DMS 273 treated with DMSO at 0.1 percent for 48 hours (cell line): Measurements from ENCODE around the gene ITGAL.
A peak's percentile ranks its signal among the peaks of the same experiment; 100 is the strongest.
"Not testable (repeated sequence)": the region's sequence is repeated elsewhere in the genome, so short reads cannot be mapped to it uniquely, and the experiment has no call there.

Experiments used
- DNase-seq: peaks from one replicate; lab custom pipeline; 2025; lab: John Stamatoyannopoulos, UW

ITGAL gene

DNA sequence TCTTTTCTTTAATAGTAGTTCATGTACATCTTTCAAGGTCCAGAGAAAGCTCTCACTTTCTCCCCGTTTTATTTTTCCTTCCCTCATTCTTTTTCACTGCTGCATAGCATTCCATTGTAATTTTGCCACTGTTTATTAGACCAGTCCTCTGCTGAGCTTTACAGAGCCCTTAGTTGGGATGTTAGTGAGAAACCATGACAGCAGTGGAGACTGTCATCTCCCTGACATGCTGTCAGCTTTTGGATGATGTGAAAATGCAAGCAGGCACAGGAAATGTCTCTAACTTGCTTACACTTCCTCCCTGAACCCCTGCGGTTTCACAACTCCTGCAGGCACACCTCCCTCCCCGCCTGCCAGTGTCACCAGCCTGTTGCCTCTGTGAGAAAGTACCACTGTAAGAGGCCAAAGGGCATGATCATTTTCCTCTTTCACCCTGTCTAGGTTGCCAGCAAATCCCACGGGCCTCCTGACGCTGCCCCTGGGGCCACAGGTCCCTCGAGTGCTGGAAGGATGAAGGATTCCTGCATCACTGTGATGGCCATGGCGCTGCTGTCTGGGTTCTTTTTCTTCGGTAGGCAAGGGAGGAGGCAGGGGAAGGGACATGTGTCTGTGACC lies at the start of gene ITGAL:
Gene ITGAL, plus strand, starts transcription at position 415 of the 615 bp plus-strand sequence. Its CDS starts 96 bp downstream, at position 511.
- no peak for DNase-seq

GRCh38 chr16:30428055-30428454 lies 44.5 kb upstream of the ITGAL start:
- no peak for DNase-seq

GRCh38 chr16:30429418-30429677 lies 43.2 kb upstream of the ITGAL start:
- DNase-seq: no peak

- peak; percentile 98 for DNase-seq
These were observed 42.7 kb upstream of the ITGAL start, which contains the start of gene DCTPP1 for GRCh38 chr16:30429678-30430427. Gene DCTPP1 (minus strand): TSS chr16:30430030. CDS start chr16:30429980, 50 bp downstream.

DNA sequence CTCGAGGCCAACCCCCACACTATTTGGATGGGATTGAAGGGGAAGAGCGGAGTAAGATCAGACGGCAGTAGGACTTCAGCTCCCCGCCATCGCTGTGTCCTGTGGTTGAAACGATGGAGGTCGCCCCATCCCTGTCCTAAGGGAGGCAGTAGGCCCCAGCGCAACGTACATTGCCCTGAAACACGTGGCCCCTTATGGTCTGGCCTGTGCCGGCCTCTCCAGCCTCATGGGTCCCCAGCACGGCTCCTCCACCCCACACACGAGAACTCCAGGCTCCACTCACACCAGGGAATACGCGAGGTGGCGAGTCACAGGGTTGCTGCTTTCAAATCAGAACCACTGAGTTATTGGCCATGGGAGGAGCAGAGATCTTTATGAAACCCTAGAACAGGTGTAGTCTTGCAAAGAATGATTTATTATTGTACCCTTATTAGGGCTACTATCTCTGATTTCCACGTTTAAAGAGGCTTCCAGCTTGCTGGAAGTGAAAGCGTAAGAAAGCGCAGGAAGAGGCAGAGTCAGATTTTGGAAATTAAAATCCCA lies 42.0 kb upstream of the ITGAL start:
- DNase-seq: no peak

DNA sequence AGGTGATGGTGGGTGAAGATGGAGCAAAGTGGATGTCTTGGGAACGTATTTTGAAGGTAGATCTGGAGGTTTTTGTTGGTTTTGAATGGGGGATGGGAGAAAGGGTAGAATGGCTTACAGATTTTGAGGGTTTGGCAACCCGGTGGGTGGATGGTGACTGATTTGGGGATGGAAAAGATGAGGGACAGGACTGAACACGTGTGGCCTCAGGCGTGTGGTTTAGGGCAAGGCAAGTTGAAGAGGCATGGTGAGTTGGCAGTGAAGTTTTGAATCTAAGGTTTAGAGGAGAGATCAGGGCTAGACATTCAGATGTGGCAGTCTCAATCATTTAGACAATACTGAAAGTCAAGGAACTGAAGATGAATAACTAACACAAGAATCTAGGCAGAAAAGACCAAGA lies 37.7 kb upstream of the ITGAL start:
- no peak for DNase-seq

- no peak for DNase-seq
These were observed 35.0 kb upstream of the ITGAL start for GRCh38 chr16:30437511-30438046.

DNA sequence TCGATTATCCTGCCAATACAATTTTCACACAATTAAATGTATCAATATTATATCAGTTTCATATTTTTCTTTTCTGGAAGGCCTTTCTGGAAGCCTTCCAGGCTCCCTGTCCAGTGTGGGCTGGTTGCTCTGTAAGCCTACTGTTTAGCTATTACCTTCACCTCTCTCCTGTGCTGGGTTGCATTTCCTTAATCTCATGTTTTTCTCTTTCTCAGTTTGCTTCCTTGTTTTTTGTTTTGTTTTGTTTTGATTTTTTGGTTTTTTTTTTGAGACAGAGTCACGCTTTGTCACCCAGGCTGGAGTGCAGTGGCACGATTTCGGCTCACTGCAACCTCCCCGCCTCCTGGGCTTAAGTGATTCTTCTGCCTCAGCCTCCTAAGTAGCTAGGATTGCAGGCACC lies 33.7 kb upstream of the ITGAL start:
- DNase-seq: no peak

- DNase-seq: no peak
These were observed 32.7 kb upstream of the ITGAL start for GRCh38 chr16:30439720-30440348.

DNA sequence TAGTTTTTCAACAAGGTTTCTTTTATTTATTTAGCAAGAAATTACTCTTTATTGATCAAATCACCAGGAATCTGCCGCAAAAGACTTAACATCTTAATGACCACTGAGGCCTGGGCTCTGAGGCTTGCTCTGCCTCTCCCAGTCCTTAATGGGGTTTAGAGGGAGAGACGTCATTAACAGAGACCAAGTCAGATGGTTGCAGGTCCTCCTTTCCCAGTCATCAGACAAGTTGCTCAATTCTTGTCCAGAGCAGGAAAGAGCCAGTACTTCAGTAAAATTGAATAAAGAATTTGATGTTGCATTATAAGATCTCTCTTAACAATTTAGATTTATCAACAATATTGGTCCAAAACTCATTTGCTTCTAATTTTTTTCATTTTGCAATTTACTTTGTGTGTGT lies 28.9 kb upstream of the ITGAL start:
- DNase-seq: no peak

- no peak for DNase-seq
These were observed 28.1 kb upstream of the ITGAL start for GRCh38 chr16:30444231-30445148.

GRCh38 chr16:30445149-30445407 lies 27.5 kb upstream of the ITGAL start:
- DNase-seq: no peak

- peak; percentile 92 for DNase-seq
These were observed 26.9 kb upstream of the ITGAL start, which contains the start of gene SEPHS2 for GRCh38 chr16:30445408-30446202. Gene SEPHS2 (minus strand): TSS chr16:30445874. CDS start chr16:30445727, 147 bp downstream.

DNA sequence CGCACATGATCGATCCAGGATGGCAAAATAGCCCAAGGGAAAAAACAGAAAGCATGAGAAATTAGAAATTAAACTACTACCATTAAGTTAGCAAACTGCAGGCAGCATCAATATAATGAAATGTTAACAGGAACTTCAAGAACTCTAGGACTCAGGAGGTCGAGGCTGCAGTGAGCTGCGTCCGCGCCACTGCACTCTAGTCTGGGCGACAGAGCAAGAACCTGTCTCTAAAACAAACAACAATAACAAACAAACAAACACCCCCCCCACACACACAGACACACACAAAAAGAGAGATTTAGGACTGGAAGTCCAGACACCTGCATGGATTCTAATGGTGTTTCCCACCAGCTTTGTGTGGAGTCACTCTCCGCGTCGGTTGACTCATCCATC lies 26.3 kb upstream of the ITGAL start:
- no peak for DNase-seq

- DNase-seq: no peak
These were observed 24.9 kb upstream of the ITGAL start for GRCh38 chr16:30447512-30448226.

GRCh38 chr16:30449116-30449435 lies 23.5 kb upstream of the ITGAL start:
- DNase-seq: no peak

GRCh38 chr16:30452709-30453580 lies 19.6 kb upstream of the ITGAL start:
- DNase-seq: not testable (repeated sequence)

DNA sequence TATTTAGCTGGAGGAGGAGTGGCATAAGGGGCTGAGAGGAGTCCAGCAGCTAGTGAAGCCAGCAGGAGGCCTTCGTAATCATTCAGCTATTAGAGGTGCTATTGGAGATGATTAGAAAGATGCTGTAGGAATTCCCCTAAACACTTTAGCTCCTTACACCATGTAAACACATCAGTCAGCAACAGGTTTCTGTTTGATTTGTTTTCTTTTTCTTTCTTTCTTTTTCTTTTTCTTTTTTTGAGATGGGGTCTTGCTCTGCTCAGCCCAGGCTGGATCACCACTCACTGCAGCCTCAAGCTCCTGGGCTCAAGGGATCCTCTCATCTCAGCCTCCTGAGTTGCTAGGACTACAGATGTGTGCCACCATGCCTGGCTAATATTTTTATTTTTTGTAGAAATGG lies 16.2 kb upstream of the ITGAL start:
- no peak for DNase-seq

DNA sequence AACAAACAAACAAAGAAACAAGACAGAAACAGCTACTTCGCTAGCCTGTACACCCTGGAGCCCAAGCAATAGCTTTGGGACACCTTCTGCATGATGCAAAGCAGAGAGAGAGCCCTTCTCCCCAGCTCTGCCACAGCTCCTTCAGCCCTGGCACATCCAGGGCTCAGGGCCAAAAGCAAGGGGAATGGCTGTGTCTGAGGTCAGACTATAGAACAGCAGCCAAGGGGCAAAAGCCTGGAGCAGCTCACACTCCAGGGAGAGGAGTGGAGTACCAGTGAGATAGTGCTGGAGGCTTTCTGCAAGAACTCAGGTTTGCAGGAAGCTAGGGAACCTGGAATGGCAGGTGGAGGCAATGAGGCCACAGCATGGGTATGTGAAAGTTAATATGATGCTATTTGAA lies 15.3 kb upstream of the ITGAL start:
- DNase-seq: no peak
